ENCODE measurements around the gene AFAP1L2.

GRCh38 chr10:114282526-114282925 is 121.8 kb downstream of the AFAP1L2 start:
- TF ChIP-seq, protein P1, sequence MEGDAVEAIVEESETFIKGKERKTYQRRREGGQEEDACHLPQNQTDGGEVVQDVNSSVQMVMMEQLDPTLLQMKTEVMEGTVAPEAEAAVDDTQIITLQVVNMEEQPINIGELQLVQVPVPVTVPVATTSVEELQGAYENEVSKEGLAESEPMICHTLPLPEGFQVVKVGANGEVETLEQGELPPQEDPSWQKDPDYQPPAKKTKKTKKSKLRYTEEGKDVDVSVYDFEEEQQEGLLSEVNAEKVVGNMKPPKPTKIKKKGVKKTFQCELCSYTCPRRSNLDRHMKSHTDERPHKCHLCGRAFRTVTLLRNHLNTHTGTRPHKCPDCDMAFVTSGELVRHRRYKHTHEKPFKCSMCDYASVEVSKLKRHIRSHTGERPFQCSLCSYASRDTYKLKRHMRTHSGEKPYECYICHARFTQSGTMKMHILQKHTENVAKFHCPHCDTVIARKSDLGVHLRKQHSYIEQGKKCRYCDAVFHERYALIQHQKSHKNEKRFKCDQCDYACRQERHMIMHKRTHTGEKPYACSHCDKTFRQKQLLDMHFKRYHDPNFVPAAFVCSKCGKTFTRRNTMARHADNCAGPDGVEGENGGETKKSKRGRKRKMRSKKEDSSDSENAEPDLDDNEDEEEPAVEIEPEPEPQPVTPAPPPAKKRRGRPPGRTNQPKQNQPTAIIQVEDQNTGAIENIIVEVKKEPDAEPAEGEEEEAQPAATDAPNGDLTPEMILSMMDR (IDR thresholded peaks at IDR 0.05; ENCODE audit: low read length), result no peak
- no peak for TF ChIP-seq EZH2 (optimal IDR thresholded peaks at IDR 0.05; ENCODE audit: low read depth, low read length)
